Astrocyte (in vitro differentiated cells and primary cell): ENCODE data around the gene CREB5.

ENCODE experiments used
- CTCF ChIP-seq: IDR thresholded peaks from 2 replicates; pipeline ENCODE4 v1.5.1; 2011; ENCODE audit warnings: low read depth, mild to moderate bottlenecking, inconsistent platforms, low read length, moderate library complexity; ENCODE audit not compliant: insufficient read depth
- EZH2 ChIP-seq: IDR thresholded peaks from 2 replicates; pipeline ENCODE4 v1.6.1; 2012; ENCODE audit warnings: mild to moderate bottlenecking, low read length, inconsistent platforms; ENCODE audit not compliant: insufficient read depth

DNA sequence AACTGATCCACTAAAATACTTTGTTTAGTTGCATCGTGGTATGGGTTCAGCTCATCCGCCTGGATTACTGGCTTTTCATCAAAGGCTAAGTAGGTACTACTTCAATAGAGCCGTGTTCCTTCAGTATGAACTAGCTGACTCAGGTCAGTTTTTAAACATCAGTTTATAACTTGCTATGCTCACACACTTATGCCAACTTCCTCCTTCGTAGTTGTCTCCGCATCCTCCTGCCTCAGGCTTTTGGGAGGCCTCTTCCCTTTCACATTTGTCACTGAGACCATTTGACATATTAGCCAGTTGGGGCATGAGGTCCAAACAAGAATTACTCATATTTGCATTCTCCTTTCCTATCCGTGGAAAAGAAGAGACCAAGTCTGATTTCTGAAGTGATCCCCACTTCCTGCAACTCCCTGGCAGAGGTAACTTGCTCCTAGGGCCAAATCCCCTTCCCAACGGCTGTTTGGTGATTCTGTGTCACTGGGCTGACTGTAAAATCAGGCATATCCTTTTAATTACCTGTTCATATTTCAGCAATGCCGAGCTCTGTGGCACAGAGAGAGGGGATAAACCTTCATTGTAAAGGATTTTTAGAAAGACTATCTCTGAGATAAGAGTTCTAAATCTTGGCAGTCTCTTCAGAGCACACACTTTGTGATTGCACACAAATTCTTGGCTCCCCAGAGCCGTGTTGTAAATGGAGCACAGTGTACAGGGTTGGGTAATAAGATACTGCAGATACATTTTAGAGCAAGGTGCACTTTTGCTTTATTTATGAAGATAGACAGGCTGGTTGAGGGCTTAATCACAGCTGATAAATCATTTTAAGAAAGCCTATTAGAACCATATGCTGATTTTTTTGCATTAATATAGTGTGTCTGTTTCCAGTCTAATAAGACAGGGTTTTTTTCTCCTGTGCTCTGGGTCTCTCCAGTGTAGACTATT, 108.0 kb downstream of the CREB5 start:
- no peak for TF ChIP-seq CTCF
- TF ChIP-seq EZH2: no peak
